Osteoblast (primary cell): Measurements from ENCODE around the gene SFTA2. TPM values are rescaled to one million over a fixed set of nuclear protein-coding genes. Genes with fewer than 3 reads are reported as not detected.

Source experiments
- DNase-seq: peaks from one replicate; pipeline ENCODE4 v3.0.0; 2011; ENCODE audit warnings: low spot score, mixed read lengths; ENCODE audit not compliant: insufficient read length; ENCODE audit errors: missing footprints
- H2AFZ ChIP-seq: 2 replicates; pipeline ENCODE4 v1.6.0; 2011; ENCODE audit warnings: mild to moderate bottlenecking, low read length
- H3K27ac ChIP-seq: 2 replicates; pipeline ENCODE4 v1.5.1; 2011; ENCODE audit warnings: mild to moderate bottlenecking, low read depth, low read length, moderate library complexity
- H3K27me3 ChIP-seq: 2 replicates; pipeline ENCODE4 v1.6.0; 2012; ENCODE audit warnings: mild to moderate bottlenecking, control low read depth, inconsistent platforms, low read length, moderate library complexity; ENCODE audit not compliant: insufficient read depth
- H3K36me3 ChIP-seq: 2 replicates; pipeline ENCODE4 v1.5.1; 2011; ENCODE audit warnings: mild to moderate bottlenecking, low read length, control low read depth, moderate library complexity; ENCODE audit not compliant: insufficient read depth
- H3K4me1 ChIP-seq: 2 replicates; pipeline ENCODE4 v1.5.1; 2011; ENCODE audit warnings: mild to moderate bottlenecking, low read length, control low read depth, moderate library complexity; ENCODE audit not compliant: insufficient read depth
- H3K4me2 ChIP-seq: 2 replicates; pipeline ENCODE4 v1.6.0; 2011; ENCODE audit warnings: mild to moderate bottlenecking, low read length; ENCODE audit not compliant: insufficient read depth
- H3K4me3 ChIP-seq: fragments of 200-600 bp; sonication (generic); 3 replicates; pipeline ENCODE4 v1.5.1; 2012; ENCODE audit warnings: mild to moderate bottlenecking, low read length, inconsistent platforms; ENCODE audit not compliant: insufficient read depth
- H3K79me2 ChIP-seq: 2 replicates; pipeline ENCODE4 v1.6.0; 2012; ENCODE audit warnings: mild to moderate bottlenecking, low read length, control low read depth, inconsistent platforms; ENCODE audit not compliant: insufficient read depth
- H3K9me3 ChIP-seq: 2 replicates; pipeline ENCODE4 v1.5.1; 2011; ENCODE audit warnings: low read depth, low read length, control low read depth
- H4K20me1 ChIP-seq: 2 replicates; pipeline ENCODE4 v1.6.0; 2012; ENCODE audit warnings: mild to moderate bottlenecking, low read length, control low read depth; ENCODE audit not compliant: insufficient read depth
- total RNA-seq: library from RNA; depleted of rRNA; stranded (reverse); fragments of >200 nt; gene quantifications from 2 replicates; pipeline ENCODE4 v1.2.3, GENCODE V29; 2012
- TF ChIP-seq, protein P1 (sequence below): IDR thresholded peaks from 2 replicates; pipeline ENCODE4 v1.5.1; 2011; ENCODE audit warnings: mild to moderate bottlenecking, low read depth, low read length, moderate library complexity; ENCODE audit errors: extremely low read depth

Gene SFTA2
- total RNA-seq, 1 donor, result not detected

DNA sequence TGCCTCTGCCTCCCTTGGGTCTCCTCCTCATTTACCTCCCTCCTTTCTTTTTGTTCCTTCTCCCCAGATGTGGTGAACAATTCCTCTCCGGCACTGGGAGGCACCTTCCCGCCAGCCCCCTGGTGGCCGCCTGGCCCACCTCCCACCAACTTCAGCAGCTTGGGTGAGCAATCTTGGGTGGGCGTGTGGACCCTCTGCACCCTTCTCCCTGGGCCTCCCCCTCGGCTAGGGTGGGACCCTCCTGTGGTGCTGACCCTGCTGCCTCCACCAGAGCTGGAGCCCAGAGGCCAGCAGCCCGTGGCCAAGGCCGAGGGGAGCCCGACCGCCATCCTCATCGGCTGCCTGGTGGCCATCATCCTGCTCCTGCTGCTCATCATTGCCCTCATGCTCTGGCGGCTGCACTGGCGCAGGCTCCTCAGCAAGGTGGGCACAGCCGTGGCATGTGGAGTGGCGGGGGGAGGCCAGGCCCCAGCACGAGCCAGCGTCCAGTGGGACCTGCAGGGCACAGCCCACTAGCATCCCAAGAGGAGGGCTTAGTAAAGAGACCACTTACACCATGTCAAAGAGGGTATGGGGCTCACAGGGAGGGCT lies 38.9 kb downstream of the SFTA2 start:
- TF ChIP-seq, protein P1, sequence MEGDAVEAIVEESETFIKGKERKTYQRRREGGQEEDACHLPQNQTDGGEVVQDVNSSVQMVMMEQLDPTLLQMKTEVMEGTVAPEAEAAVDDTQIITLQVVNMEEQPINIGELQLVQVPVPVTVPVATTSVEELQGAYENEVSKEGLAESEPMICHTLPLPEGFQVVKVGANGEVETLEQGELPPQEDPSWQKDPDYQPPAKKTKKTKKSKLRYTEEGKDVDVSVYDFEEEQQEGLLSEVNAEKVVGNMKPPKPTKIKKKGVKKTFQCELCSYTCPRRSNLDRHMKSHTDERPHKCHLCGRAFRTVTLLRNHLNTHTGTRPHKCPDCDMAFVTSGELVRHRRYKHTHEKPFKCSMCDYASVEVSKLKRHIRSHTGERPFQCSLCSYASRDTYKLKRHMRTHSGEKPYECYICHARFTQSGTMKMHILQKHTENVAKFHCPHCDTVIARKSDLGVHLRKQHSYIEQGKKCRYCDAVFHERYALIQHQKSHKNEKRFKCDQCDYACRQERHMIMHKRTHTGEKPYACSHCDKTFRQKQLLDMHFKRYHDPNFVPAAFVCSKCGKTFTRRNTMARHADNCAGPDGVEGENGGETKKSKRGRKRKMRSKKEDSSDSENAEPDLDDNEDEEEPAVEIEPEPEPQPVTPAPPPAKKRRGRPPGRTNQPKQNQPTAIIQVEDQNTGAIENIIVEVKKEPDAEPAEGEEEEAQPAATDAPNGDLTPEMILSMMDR, result no peak
- H3K4me1 ChIP-seq, result peaks cover 9% of the 10 kb centered on the region
- H3K27ac ChIP-seq, result no peak overlapping the region
- H3K4me2 ChIP-seq, result no peak overlapping the region
- H3K4me3 ChIP-seq, result no peak overlapping the region
- no peaks in the 10 kb centered on the region for H3K27me3 ChIP-seq
- peaks cover 7% of the 10 kb centered on the region for H4K20me1 ChIP-seq
- peaks cover 4% of the 10 kb centered on the region for H3K79me2 ChIP-seq
- peak; percentile 80 for DNase-seq
- peaks cover 13% of the 10 kb centered on the region for H3K36me3 ChIP-seq
- no peaks in the 10 kb centered on the region for H3K9me3 ChIP-seq
- H2AFZ ChIP-seq, result no peak overlapping the region

DNA sequence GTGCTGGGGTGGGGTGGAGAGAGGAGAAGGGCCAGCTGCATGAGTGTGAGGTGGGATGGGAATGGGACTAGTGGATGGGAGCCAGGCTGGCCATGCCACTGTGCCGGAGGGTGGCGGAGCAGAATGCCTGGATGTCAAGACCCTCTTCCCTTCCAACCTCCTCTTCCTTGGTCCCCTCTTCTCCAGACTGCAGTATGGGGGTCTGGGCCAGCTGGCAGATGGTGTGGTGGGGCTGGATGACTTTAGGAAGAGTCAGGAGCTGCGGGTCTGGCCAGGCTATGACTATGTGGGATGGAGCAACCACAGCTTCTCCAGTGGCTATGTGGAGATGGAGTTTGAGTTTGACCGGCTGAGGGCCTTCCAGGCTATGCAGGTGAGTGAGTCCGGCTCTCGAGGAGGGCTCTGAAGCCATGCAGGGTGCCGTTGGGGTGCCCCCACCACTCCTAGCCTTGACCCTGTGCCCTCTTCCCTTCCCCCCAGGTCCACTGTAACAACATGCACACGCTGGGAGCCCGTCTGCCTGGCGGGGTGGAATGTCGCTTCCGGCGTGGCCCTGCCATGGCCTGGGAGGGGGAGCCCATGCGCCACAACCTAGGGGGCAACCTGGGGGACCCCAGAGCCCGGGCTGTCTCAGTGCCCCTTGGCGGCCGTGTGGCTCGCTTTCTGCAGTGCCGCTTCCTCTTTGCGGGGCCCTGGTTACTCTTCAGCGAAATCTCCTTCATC lies 40.0 kb downstream of the SFTA2 start:
- Histone ChIP-seq H2AFZ (no peak overlapping the region), H3K79me2 (peaks cover 4% of the 10 kb centered on the region), H3K27me3 (no peaks in the 10 kb centered on the region), H4K20me1 (peaks cover 7% of the 10 kb centered on the region), H3K36me3 (peaks cover 11% of the 10 kb centered on the region), H3K4me2 (no peak overlapping the region), H3K4me1 (peaks cover 17% of the 10 kb centered on the region), H3K27ac (no peak overlapping the region), H3K4me3 (no peak overlapping the region), H3K9me3 (no peaks in the 10 kb centered on the region)
- TF ChIP-seq, protein P1, result no peak
- no peak for DNase-seq

DNA sequence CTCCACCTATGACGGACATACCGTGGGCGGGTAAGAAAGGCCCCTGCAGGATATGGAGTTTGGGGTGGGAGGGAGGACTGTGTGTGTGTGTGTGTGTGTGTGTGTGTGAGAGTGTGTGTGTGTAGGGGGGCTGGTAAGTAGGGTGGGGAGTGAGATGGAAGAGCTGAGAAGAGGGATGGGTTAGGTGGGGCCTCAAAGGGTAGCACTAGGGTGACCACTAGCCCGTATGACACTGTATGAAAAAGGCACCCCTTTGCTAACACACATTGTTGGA lies 40.6 kb downstream of the SFTA2 start:
- no peak for DNase-seq
- H4K20me1 ChIP-seq, result peaks cover 7% of the 10 kb centered on the region

More for the DNA sequence above, 40.6 kb downstream of the SFTA2 start:
- Histone ChIP-seq H2AFZ (no peak overlapping the region), H3K4me3 (no peak overlapping the region), H3K79me2 (peaks cover 6% of the 10 kb centered on the region), H3K36me3 (peaks cover 11% of the 10 kb centered on the region), H3K9me3 (no peaks in the 10 kb centered on the region), H3K4me2 (no peak overlapping the region), H3K27ac (no peak overlapping the region), H3K4me1 (peaks cover 23% of the 10 kb centered on the region), H3K27me3 (no peaks in the 10 kb centered on the region)
- TF ChIP-seq, protein P1, result no peak
